Suppressor macrophage treated with lipopolysaccharide for 1 hour (primary cell): ENCODE data around the gene SUCO.
"Not testable (repeated sequence)": the region's sequence is repeated elsewhere in the genome, so short reads cannot be mapped to it uniquely, and the experiment has no call there.

Source experiments
- DNase-seq, 3 donors: peaks; one replicate each; pipeline ENCODE4 v3.0.0-alpha.2; 2020 to 2022

The SUCO gene

DNA sequence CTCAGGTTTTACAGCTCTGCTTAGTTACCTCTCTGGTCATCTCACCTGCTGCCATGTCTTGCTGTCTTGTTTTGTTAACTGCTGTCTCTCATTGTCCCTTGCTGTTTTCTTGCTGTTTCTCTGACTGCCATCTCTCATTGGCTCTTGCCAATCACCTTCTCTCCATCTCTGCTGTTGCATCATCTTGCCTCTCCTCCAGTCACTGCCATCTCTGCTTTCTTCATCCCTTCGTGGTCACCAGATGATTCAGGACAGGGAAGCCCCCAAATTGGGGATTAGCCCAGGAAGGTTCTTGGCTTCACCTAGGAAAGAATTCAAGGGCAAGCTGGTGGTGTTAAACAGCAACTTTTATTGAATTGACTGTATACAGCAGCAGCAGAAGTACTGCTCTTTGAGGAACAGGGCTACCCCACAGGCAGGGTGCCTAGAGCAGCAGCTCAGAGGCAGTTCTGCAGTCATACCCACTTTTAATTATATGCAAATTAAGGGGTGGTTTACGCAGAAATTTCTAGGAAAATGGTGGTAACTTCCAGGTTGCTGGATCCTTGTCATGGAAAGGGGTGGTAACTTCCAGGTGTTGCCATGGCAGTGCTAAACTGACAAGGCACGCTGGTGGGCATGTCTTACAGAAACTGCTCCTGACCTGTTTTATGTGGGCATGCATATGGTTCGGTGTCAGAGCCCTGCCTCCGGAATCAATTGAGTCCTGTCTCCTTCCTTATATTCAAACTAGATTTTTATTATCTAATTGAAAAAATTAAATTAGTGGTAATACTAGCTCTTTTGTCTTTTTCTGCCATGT lies 33.4 kb downstream of the SUCO start:
- no peak for DNase-seq

DNA sequence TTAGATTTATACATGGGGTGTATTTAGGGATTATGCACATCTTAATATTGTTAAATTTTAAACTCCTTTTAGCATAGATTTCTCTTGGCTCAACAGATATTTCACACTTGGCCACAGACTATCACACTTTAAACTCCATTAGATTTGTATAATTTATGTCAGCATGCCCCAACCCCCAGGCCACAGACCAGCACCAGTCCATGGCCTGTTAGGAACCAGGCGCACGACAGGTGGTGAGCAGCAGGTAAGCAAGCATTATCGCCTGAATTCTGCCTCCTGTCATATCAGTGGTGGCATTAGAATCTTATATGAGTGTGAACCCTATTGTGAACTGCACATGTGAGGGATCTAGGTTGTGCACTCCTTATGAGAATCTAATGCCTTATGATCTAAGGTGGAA lies 34.8 kb downstream of the SUCO start:
- no peak for DNase-seq

GRCh38 chr1:172574080-172574479 lies 41.1 kb downstream of the SUCO start:
- no peak for DNase-seq

DNA sequence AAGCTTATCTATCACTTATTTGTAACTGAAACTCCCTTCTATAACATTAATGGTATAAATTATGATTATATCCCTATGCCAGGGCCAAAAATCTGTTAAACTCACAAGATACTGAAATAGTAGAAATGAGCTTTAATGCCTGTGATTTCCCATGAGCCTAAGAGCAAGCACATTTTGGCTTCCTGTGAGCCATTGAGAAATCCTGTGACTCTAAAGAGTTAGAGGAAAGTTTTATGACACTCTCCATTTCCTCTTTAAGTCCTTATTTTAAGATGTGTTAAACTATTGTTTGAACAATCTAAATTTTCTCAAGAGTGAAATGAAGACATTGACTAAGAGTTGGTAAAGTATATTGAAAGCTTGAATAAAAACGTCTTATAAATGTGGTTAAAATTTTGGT lies 45.6 kb downstream of the SUCO start:
- peak; percentile 63 to 87 (median 85) for DNase-seq

- DNase-seq: no peak
Observed at GRCh38 chr1:172581273-172581672, 48.3 kb downstream of the SUCO start.

DNA sequence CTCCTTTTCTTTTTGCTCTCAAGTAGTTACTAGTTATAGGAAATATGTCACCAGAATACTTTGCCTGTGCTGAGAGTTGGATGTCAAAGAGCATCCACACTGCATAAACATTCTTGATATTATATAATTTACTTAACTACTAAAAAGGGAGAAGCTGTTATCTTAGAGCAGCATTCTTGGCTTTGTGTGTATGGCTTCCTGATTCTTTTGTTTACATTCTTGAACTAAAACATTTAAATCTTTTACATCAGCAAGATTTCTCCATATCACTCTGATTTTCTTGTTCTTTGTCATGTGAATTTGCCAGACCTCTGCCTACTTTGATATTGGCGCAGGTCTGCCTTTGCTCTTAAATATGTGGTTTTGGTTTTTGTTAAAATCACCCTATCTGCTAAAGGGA lies 48.8 kb downstream of the SUCO start:
- no peak for DNase-seq

GRCh38 chr1:172582889-172583288 lies 49.9 kb downstream of the SUCO start:
- peak in 2 of 3 donors; percentile 22 to 33 for DNase-seq

- DNase-seq: peak in 2 of 3 donors; percentile 48 to 49
Observed at GRCh38 chr1:172585348-172585747, 52.4 kb downstream of the SUCO start.

- DNase-seq: no peak
Observed at GRCh38 chr1:172585861-172586260, 52.9 kb downstream of the SUCO start.

DNA sequence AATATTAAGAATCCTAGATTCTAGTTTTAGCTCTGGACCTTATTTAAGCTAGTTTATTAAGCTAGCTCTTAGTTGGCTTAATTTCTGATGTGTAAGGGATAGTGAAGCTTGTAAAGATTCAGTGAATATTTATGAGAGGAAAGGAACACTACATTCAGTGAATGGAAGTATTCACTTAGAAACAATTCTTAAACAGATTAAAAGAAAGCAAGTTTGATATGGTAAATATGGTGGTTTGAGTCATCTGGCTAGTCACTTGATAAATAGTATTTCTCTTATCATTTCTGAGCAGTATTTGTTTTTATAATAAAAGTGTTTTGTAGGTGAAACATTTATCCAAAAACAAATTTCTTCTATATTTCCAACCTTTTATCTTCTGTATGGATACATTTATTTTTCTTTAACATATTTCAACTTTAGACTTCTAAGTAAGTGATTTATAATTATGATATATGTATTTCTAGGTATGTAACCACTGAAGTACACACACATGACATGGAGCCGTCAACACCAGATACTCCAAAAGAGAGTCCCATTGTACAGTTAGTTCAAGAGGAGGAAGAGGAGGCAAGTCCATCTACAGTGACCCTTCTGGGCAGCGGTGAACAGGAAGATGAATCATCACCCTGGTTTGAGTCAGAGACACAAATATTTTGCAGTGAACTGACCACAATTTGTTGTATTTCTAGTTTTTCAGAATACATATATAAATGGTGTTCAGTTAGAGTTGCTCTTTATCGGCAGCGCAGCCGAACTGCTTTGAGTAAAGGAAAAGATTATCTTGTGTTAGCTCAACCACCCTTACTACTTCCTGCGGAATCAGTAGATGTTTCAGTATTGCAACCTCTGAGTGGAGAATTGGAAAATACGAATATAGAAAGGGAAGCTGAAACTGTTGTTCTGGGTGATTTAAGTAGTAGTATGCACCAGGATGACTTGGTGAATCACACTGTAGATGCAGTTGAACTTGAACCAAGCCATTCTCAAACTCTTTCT lies 55.6 kb downstream of the SUCO start:
- DNase-seq: peak; percentile 64 to 79 (median 79)

DNA sequence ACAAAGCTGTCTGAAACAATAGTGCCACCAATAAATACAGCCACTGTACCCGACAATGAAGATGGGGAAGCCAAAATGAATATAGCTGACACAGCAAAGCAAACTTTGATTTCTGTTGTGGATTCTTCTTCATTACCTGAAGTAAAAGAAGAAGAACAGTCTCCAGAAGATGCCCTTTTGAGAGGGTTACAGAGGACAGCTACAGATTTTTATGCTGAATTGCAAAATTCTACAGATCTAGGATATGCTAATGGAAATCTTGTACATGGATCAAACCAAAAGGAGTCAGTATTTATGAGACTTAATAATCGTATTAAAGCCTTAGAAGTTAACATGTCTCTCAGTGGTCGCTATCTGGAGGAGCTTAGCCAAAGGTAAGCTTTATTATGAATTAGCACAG lies 56.6 kb downstream of the SUCO start:
- DNase-seq: no peak

DNA sequence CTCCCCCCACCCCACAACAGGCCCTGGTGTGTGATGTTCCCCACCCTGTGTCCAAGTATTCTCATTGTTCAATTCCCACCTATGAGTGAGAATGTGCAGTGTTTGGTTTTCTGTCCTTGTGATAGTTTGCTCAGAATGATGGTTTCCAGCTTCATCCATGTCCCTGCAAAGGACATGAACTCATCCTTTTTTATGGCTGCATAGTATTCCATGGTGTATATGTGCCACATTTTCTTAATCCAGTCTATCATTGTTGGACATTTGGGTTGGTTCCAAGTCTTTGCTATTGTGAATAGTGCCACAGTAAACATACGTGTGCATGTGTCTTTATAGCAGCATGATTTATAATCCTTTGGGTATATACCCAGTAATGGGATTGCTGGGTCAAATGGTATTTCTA lies 58.5 kb downstream of the SUCO start:
- DNase-seq: not testable (repeated sequence)

DNA sequence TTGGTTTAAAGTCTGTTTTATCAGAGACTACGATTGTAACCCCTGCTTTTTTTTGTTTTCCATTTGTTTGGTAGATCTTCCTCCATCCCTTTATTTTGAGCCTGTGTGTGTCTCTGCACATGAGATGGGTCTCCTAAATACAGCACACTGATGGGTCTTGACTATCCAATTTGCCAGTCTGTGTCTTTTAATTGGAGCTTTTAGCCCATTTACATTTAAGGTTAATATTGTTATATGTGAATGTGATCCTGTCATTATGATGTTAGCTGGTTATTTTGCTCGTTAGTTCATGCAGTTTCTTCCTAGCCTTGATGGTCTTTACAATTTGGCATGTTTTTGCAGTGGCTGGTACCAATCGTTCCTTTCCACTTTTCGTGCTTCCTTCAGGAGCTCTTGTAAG lies 62.1 kb downstream of the SUCO start:
- not testable (repeated sequence) for DNase-seq

- DNase-seq: not testable (repeated sequence)
Observed at GRCh38 chr1:172596782-172597181, 63.8 kb downstream of the SUCO start.

DNA sequence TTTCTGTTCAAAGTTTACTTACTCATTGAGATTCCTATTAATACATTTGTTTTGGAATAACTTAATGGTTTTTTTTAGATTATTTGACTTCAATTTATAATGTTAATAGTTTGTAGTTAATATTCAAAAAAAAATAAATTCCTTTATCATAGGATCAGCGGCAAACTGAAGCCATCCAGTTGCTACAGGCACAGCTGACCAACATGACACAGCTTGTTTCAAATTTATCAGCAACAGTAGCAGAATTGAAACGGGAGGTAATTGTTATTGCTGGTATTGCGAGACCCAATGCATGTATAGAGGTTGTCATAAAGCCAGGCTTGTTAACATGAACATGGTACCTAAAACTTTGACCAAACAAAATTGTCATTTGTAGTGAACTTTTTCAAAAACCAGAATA lies 67.0 kb downstream of the SUCO start:
- DNase-seq: no peak

- DNase-seq: no peak
Observed at GRCh38 chr1:172600615-172601014, 67.7 kb downstream of the SUCO start.

GRCh38 chr1:172601046-172601630 lies 68.2 kb downstream of the SUCO start:
- DNase-seq: no peak

GRCh38 chr1:172602706-172603105 lies 69.8 kb downstream of the SUCO start:
- no peak for DNase-seq

DNA sequence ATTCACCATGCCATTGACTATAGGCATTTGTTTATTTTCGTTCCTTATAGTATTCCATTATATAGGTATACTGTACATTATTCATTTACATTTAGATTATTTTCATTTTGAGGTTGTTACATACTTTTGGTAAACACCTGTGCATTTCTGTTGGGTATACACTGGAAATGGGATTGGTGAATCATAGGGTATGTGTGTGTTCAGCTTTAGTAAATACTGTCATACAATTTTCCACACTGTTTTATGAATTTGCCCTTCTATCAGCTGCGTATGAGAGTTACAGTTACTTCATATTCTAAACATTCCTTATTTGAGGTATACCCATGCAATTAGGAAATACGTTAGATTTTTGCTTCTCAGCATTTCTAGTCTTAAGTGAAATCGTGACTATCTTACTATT lies 70.9 kb downstream of the SUCO start:
- no peak for DNase-seq

GRCh38 chr1:172605641-172606040 lies 72.7 kb downstream of the SUCO start:
- DNase-seq: no peak

- DNase-seq: no peak
Observed at GRCh38 chr1:172607145-172607544, 74.2 kb downstream of the SUCO start.

GRCh38 chr1:172608098-172608601 lies 75.2 kb downstream of the SUCO start:
- no peak for DNase-seq

DNA sequence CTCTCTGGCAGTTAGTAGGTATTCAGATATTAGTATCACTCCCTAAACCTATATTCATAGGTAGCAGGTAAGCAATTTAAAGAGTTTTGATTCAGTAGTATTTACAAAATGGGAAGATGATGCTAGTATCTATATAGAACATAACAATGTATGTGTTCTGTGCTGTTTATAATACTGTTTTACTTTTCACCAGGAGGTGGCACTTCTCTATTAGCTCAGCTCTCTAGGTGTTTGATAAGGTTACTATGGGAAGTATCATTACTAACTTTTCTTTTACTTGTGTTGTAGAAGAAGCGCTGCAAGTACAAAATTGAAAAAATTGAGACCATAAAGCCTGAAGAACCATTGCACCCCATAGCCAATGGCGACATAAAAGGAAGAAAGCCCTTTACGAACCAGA lies 76.6 kb downstream of the SUCO start:
- DNase-seq: peak in 1 of 3 donors; percentile 34
